ENCODE results near the gene PARD3.

DNA sequence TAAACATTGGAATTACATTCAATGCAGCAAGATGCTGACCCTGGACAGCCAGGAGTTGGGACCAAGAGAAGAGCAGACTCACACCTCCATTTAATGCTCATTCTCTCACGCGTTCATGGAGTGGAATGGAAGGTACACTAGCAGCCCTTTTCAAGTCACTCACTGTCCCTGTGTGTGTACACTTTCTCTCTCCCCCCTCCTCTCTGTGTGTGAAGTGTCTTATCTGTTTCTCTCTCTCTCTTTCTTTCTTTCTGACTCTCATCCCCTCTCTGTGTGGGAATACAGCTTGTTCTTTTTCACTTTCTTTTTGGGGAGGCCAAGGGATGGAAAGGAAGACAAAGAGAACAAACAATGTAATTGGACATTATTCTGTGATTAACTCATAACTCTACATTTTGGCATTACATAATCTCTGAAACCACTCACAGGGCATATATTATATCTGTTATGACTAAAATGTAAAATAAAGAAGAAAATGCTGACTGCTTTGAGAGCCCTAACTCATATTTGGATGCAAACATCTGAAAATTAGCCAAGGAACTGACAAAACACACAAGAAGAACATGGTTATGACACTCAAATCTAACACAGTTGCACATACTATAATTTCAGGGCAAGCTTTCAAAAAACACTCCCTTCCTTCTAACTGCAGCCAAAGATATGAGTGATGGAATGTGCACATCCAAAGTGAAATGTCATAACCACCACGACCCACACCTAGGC, 188.8 kb downstream of the PARD3 start:
- TF ChIP-seq RARB (CRISPR knock-in tag; IDR thresholded peaks at IDR 0.05) (no peak), MYC (IDR thresholded peaks at IDR 0.05; ENCODE audit: borderline replicate concordance, low read length) (no peak), CEBPB (IDR thresholded peaks at IDR 0.05) (no peak), EP300 (IDR thresholded peaks at IDR 0.05) (no peak), CHD2 (IDR thresholded peaks at IDR 0.05; ENCODE audit: low read length, partially characterized antibody) (no peak), NFE2L2 (conservative IDR thresholded peaks at IDR 0.05; ENCODE audit: low read length) (no peak), FOSL2 (IDR thresholded peaks at IDR 0.05) (no peak), FOSL2 (CRISPR knock-in tag; IDR thresholded peaks at IDR 0.05) (no peak), POLR2A (IDR thresholded peaks at IDR 0.05; ENCODE audit: low read length) (no peak), MAFK (IDR thresholded peaks at IDR 0.05; ENCODE audit: partially characterized antibody) (no peak), ESRRA (IDR thresholded peaks at IDR 0.05; ENCODE audit: borderline replicate concordance, low read length) (no peak), CBX2 (IDR thresholded peaks at IDR 0.05; ENCODE audit: borderline replicate concordance, low read depth) (no peak)
- TF ChIP-seq, protein P1, sequence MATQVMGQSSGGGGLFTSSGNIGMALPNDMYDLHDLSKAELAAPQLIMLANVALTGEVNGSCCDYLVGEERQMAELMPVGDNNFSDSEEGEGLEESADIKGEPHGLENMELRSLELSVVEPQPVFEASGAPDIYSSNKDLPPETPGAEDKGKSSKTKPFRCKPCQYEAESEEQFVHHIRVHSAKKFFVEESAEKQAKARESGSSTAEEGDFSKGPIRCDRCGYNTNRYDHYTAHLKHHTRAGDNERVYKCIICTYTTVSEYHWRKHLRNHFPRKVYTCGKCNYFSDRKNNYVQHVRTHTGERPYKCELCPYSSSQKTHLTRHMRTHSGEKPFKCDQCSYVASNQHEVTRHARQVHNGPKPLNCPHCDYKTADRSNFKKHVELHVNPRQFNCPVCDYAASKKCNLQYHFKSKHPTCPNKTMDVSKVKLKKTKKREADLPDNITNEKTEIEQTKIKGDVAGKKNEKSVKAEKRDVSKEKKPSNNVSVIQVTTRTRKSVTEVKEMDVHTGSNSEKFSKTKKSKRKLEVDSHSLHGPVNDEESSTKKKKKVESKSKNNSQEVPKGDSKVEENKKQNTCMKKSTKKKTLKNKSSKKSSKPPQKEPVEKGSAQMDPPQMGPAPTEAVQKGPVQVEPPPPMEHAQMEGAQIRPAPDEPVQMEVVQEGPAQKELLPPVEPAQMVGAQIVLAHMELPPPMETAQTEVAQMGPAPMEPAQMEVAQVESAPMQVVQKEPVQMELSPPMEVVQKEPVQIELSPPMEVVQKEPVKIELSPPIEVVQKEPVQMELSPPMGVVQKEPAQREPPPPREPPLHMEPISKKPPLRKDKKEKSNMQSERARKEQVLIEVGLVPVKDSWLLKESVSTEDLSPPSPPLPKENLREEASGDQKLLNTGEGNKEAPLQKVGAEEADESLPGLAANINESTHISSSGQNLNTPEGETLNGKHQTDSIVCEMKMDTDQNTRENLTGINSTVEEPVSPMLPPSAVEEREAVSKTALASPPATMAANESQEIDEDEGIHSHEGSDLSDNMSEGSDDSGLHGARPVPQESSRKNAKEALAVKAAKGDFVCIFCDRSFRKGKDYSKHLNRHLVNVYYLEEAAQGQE (IDR thresholded peaks at IDR 0.05), result no peak
- TF ChIP-seq, protein P2, sequence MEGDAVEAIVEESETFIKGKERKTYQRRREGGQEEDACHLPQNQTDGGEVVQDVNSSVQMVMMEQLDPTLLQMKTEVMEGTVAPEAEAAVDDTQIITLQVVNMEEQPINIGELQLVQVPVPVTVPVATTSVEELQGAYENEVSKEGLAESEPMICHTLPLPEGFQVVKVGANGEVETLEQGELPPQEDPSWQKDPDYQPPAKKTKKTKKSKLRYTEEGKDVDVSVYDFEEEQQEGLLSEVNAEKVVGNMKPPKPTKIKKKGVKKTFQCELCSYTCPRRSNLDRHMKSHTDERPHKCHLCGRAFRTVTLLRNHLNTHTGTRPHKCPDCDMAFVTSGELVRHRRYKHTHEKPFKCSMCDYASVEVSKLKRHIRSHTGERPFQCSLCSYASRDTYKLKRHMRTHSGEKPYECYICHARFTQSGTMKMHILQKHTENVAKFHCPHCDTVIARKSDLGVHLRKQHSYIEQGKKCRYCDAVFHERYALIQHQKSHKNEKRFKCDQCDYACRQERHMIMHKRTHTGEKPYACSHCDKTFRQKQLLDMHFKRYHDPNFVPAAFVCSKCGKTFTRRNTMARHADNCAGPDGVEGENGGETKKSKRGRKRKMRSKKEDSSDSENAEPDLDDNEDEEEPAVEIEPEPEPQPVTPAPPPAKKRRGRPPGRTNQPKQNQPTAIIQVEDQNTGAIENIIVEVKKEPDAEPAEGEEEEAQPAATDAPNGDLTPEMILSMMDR (IDR thresholded peaks at IDR 0.05), result no peak
- TF ChIP-seq, protein P3, sequence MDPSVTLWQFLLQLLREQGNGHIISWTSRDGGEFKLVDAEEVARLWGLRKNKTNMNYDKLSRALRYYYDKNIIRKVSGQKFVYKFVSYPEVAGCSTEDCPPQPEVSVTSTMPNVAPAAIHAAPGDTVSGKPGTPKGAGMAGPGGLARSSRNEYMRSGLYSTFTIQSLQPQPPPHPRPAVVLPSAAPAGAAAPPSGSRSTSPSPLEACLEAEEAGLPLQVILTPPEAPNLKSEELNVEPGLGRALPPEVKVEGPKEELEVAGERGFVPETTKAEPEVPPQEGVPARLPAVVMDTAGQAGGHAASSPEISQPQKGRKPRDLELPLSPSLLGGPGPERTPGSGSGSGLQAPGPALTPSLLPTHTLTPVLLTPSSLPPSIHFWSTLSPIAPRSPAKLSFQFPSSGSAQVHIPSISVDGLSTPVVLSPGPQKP (IDR thresholded peaks at IDR 0.05; ENCODE audit: low read depth, low read length), result no peak

Measured in A549 (cell line).